ENCODE measurements around the gene MRPS16.

MRPS16 gene

GRCh38 chr10:73219384-73219783 is 33.1 kb downstream of the MRPS16 start:
- Mint-ChIP-seq H3K4me1 (no peaks in the 10 kb centered on the region), H3K4me3 (no peak overlapping the region), H3K36me3 (peaks cover 17% of the 10 kb centered on the region), H3K27ac (no peak overlapping the region), H3K9me3 (no peaks in the 10 kb centered on the region)
- no peak for DNase-seq (ENCODE audit: low spot score in 2 of 2)
- ATAC-seq = no peak

- H3K27ac Mint-ChIP-seq = no peak overlapping the region
- no peaks in the 10 kb centered on the region for H3K4me1 Mint-ChIP-seq
- no peak for DNase-seq (ENCODE audit: low spot score in 2 of 2)
These were observed 33.8 kb downstream of the MRPS16 start for GRCh38 chr10:73218431-73219191.

GRCh38 chr10:73217628-73218027 is 34.8 kb downstream of the MRPS16 start:
- H3K9me3 Mint-ChIP-seq = no peaks in the 10 kb centered on the region
- H3K4me3 Mint-ChIP-seq = no peak overlapping the region
- DNase-seq (ENCODE audit: low spot score in 2 of 2) = no peak
- H3K4me1 Mint-ChIP-seq = no peaks in the 10 kb centered on the region
- no peak overlapping the region for H3K27ac Mint-ChIP-seq
- ATAC-seq = no peak
- peaks cover 17% of the 10 kb centered on the region for H3K36me3 Mint-ChIP-seq

More at GRCh38 chr10:73218431-73219191, 33.8 kb downstream of the MRPS16 start:
- no peak overlapping the region for H3K4me3 Mint-ChIP-seq
- peaks cover 17% of the 10 kb centered on the region for H3K36me3 Mint-ChIP-seq
- no peaks in the 10 kb centered on the region for H3K9me3 Mint-ChIP-seq
- no peak for ATAC-seq

- no peak overlapping the region for H3K4me3 Mint-ChIP-seq
- peaks cover 17% of the 10 kb centered on the region for H3K36me3 Mint-ChIP-seq
- no peak for ATAC-seq
- H3K4me1 Mint-ChIP-seq = no peaks in the 10 kb centered on the region
- H3K27ac Mint-ChIP-seq = no peak overlapping the region
- no peak for DNase-seq (ENCODE audit: low spot score in 2 of 2)
- H3K9me3 Mint-ChIP-seq = no peaks in the 10 kb centered on the region
These were observed 36.7 kb downstream of the MRPS16 start for GRCh38 chr10:73215749-73216148.

- no peak for ATAC-seq
- Mint-ChIP-seq H3K27ac (no peak overlapping the region), H3K4me3 (no peak overlapping the region)
These were observed 41.2 kb downstream of the MRPS16 start for GRCh38 chr10:73211106-73211811.

GRCh38 chr10:73210395-73211105 is 41.9 kb downstream of the MRPS16 start:
- DNase-seq (ENCODE audit: low spot score in 2 of 2) (no peak), ATAC-seq (no peak)
- Mint-ChIP-seq H3K9me3 (no peaks in the 10 kb centered on the region), H3K36me3 (no peaks in the 10 kb centered on the region), H3K27ac (no peak overlapping the region), H3K4me3 (no peak overlapping the region), H3K4me1 (no peaks in the 10 kb centered on the region)

More at GRCh38 chr10:73211106-73211811, 41.2 kb downstream of the MRPS16 start:
- Mint-ChIP-seq H3K9me3 (no peaks in the 10 kb centered on the region), H3K4me1 (no peaks in the 10 kb centered on the region), H3K36me3 (peaks cover 2% of the 10 kb centered on the region)
- DNase-seq (ENCODE audit: low spot score in 2 of 2) = no peak

- DNase-seq (ENCODE audit: low spot score in 2 of 2) (no peak), ATAC-seq (no peak)
- H3K27ac Mint-ChIP-seq = no peak overlapping the region
- no peaks in the 10 kb centered on the region for H3K9me3 Mint-ChIP-seq
- no peaks in the 10 kb centered on the region for H3K4me1 Mint-ChIP-seq
- no peaks in the 10 kb centered on the region for H3K36me3 Mint-ChIP-seq
- H3K4me3 Mint-ChIP-seq = no peak overlapping the region
These were observed 42.7 kb downstream of the MRPS16 start for GRCh38 chr10:73209705-73210104.

GRCh38 chr10:73207883-73208282 is 44.6 kb downstream of the MRPS16 start:
- no peak overlapping the region for H3K27ac Mint-ChIP-seq
- ATAC-seq = no peak
- no peaks in the 10 kb centered on the region for H3K9me3 Mint-ChIP-seq
- H3K4me1 Mint-ChIP-seq = no peaks in the 10 kb centered on the region
- no peak overlapping the region for H3K4me3 Mint-ChIP-seq
- DNase-seq (ENCODE audit: low spot score in 2 of 2) = no peak
- no peaks in the 10 kb centered on the region for H3K36me3 Mint-ChIP-seq

GRCh38 chr10:73206385-73206784 is 46.1 kb downstream of the MRPS16 start:
- H3K27ac Mint-ChIP-seq = no peak overlapping the region
- no peaks in the 10 kb centered on the region for H3K4me1 Mint-ChIP-seq
- DNase-seq (ENCODE audit: low spot score in 2 of 2) (no peak), ATAC-seq (no peak)
- H3K4me3 Mint-ChIP-seq = no peak overlapping the region
- no peaks in the 10 kb centered on the region for H3K36me3 Mint-ChIP-seq
- no peaks in the 10 kb centered on the region for H3K9me3 Mint-ChIP-seq

GRCh38 chr10:73205890-73206289 is 46.6 kb downstream of the MRPS16 start:
- Mint-ChIP-seq H3K27ac (no peak overlapping the region), H3K4me3 (no peak overlapping the region), H3K9me3 (no peaks in the 10 kb centered on the region), H3K36me3 (no peaks in the 10 kb centered on the region), H3K4me1 (no peaks in the 10 kb centered on the region)
- no peak for ATAC-seq
- DNase-seq (ENCODE audit: low spot score in 2 of 2) = no peak

- no peaks in the 10 kb centered on the region for H3K4me1 Mint-ChIP-seq
- ATAC-seq = no peak
- no peak for DNase-seq (ENCODE audit: low spot score in 2 of 2)
- H3K4me3 Mint-ChIP-seq = no peak overlapping the region
- H3K36me3 Mint-ChIP-seq = no peaks in the 10 kb centered on the region
- no peaks in the 10 kb centered on the region for H3K9me3 Mint-ChIP-seq
- H3K27ac Mint-ChIP-seq = no peak overlapping the region
These were observed 47.4 kb downstream of the MRPS16 start for GRCh38 chr10:73205081-73205480.
